ENCODE measurements around the gene BCAS1.

DNA sequence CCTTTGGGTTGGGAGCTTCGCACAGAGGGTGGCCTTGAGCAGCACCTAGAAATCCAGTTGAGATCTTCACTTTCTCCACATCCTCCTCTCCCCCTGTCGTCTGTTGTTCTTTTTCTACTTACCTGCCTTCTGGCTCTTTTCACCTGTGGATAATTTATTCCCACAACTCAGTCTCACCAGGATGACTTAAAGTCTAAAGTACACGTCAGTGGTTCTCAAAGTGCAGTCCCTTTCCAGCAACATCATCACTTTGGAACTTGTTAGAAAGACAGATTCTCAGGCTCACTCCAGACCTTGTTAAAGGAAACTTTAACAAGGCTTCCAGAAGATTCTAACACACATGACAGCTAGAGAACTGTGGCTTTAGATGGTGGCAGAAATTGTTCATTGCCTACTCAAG lies 27.7 kb upstream of the BCAS1 start:
- no peak for TF ChIP-seq EZH2 (IDR thresholded peaks at IDR 0.05; ENCODE audit: low read depth)
- TF ChIP-seq, protein P1, sequence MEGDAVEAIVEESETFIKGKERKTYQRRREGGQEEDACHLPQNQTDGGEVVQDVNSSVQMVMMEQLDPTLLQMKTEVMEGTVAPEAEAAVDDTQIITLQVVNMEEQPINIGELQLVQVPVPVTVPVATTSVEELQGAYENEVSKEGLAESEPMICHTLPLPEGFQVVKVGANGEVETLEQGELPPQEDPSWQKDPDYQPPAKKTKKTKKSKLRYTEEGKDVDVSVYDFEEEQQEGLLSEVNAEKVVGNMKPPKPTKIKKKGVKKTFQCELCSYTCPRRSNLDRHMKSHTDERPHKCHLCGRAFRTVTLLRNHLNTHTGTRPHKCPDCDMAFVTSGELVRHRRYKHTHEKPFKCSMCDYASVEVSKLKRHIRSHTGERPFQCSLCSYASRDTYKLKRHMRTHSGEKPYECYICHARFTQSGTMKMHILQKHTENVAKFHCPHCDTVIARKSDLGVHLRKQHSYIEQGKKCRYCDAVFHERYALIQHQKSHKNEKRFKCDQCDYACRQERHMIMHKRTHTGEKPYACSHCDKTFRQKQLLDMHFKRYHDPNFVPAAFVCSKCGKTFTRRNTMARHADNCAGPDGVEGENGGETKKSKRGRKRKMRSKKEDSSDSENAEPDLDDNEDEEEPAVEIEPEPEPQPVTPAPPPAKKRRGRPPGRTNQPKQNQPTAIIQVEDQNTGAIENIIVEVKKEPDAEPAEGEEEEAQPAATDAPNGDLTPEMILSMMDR (conservative IDR thresholded peaks at IDR 0.05), result no peak
